Calu3 (cell line): ENCODE data around the gene METTL1. TPM values are rescaled to one million over a fixed set of nuclear protein-coding genes. Genes with fewer than 3 reads are reported as not detected.

Source experiments
- BruUV-seq: library from RNA; stranded (reverse); fragments of 400-500 nt; replicated peaks from 2 replicates; lab custom pipeline; 2021; lab: Mats Ljungman, UMichigan
- CTCF ChIA-PET: fragments of 300-600 bp; sonication (Branson Sonifier 250); formaldehyde crosslinking; loops from one replicate; lab custom pipeline; 2022; ENCODE audit warnings: antibody characterized with exemption; lab: Charles Lee
- DNase-seq: peaks from one replicate; pipeline ENCODE4 v3.0.0; 2022
- H3K27ac Mint-ChIP-seq: one replicate; pipeline ENCODE4 v1.8.0; 2022; ENCODE audit warnings: mixed read lengths; ENCODE audit not compliant: unreplicated experiment
- H3K27me3 Mint-ChIP-seq: one replicate; pipeline ENCODE4 v1.8.0; 2022; ENCODE audit warnings: mixed read lengths; ENCODE audit not compliant: unreplicated experiment
- H3K36me3 Mint-ChIP-seq: one replicate; pipeline ENCODE4 v1.8.0; 2022; ENCODE audit warnings: mild to moderate bottlenecking, moderate library complexity, mixed read lengths; ENCODE audit not compliant: insufficient read depth, unreplicated experiment
- H3K4me1 Mint-ChIP-seq: one replicate; pipeline ENCODE4 v1.8.0; 2022; ENCODE audit warnings: mild to moderate bottlenecking, low read depth, mixed read lengths; ENCODE audit not compliant: unreplicated experiment
- H3K4me3 Mint-ChIP-seq: one replicate; pipeline ENCODE4 v1.8.0; 2022; ENCODE audit warnings: mild to moderate bottlenecking, low read depth, moderate library complexity, mixed read lengths; ENCODE audit not compliant: unreplicated experiment
- H3K9me3 Mint-ChIP-seq: one replicate; pipeline ENCODE4 v1.8.0; 2022; ENCODE audit warnings: low read depth, mixed read lengths; ENCODE audit not compliant: unreplicated experiment
- intact Hi-C: fragments of 100-400 bp; cut with micrococcal nuclease; formaldehyde crosslinking; loops from one replicate; pipeline ENCODE4 v1.10.0; 2022; ENCODE audit not compliant: unreplicated experiment
- total RNA-seq: library from RNA; stranded (reverse); gene quantifications from 2 replicates; pipeline ENCODE4 v1.2.3, GENCODE V29; 2022
- TF ChIP-seq, protein P1 (sequence below): fragments of 200-600 bp; IDR thresholded peaks from one replicate; pipeline ENCODE4 v1.8.0; 2022; ENCODE audit warnings: antibody characterized with exemption; ENCODE audit not compliant: unreplicated experiment

METTL1 gene
- total RNA-seq, 1 experiment from 2014 or later = 50.5 TPM

DNA sequence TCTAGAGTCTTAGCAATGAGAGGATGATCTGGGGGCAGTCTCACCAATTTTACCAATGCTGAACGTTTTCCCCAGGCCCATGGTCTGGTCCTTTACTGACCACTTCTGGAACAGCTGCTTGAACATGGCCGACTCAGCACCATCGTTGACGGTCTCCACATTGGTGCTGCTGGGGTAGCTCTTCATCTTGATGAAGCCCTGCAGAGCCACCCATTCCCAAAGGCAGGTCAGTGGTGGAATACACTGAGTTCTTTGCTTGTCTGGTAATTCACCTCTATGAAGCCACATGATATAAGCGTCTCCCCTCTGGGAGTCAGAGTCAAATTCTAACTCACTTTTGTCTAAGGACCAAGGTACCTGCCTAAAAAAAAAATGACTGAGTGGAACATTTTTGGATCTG, 36.4 kb upstream of the METTL1 start:
- no peak for DNase-seq
- CTCF ChIA-PET = interaction anchor here (0.6 kb wide), 1 partner anchor 68 kb away, joined by 3 read pairs; no protein-coding TSS in a partner anchor
- H3K27ac Mint-ChIP-seq = no peak overlapping the region
- H3K27me3 Mint-ChIP-seq = no peaks in the 10 kb centered on the region
- no peaks in the 10 kb centered on the region for H3K9me3 Mint-ChIP-seq
- intact Hi-C loops = no loop called here
- H3K36me3 Mint-ChIP-seq = peaks cover 10% of the 10 kb centered on the region
- no peak overlapping the region for H3K4me3 Mint-ChIP-seq
- BruUV-seq = no TSS peak
- TF ChIP-seq, protein P1, sequence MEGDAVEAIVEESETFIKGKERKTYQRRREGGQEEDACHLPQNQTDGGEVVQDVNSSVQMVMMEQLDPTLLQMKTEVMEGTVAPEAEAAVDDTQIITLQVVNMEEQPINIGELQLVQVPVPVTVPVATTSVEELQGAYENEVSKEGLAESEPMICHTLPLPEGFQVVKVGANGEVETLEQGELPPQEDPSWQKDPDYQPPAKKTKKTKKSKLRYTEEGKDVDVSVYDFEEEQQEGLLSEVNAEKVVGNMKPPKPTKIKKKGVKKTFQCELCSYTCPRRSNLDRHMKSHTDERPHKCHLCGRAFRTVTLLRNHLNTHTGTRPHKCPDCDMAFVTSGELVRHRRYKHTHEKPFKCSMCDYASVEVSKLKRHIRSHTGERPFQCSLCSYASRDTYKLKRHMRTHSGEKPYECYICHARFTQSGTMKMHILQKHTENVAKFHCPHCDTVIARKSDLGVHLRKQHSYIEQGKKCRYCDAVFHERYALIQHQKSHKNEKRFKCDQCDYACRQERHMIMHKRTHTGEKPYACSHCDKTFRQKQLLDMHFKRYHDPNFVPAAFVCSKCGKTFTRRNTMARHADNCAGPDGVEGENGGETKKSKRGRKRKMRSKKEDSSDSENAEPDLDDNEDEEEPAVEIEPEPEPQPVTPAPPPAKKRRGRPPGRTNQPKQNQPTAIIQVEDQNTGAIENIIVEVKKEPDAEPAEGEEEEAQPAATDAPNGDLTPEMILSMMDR = no peak
- H3K4me1 Mint-ChIP-seq = peaks cover 9% of the 10 kb centered on the region

DNA sequence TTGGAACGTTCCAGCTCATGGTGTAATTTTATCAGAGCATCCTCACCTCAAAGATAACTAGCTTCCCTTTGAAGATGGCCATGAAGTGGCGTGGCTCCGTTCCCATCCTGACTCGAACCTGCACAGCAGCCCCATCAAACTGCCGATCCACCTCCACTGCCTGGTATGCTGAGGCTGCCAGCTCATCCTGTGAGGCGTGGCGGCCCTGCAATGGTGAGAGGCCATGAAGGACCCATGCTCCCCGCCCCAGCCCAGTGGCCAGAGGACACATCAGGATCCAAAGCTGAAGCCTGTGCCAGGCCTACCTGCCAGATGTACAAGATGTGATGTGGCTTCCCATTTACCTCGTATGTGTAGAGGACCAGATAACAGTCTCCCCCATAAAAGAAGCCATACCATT, 35.4 kb upstream of the METTL1 start:
- Mint-ChIP-seq H3K36me3 (peaks cover 10% of the 10 kb centered on the region), H3K9me3 (no peaks in the 10 kb centered on the region), H3K27ac (no peak overlapping the region), H3K4me1 (peaks cover 9% of the 10 kb centered on the region), H3K4me3 (no peak overlapping the region), H3K27me3 (no peaks in the 10 kb centered on the region)
- DNase-seq = no peak
- no TSS peak for BruUV-seq
- TF ChIP-seq, protein P1 = no peak
- CTCF ChIA-PET = no interaction called here
- intact Hi-C loops = no loop called here

DNA sequence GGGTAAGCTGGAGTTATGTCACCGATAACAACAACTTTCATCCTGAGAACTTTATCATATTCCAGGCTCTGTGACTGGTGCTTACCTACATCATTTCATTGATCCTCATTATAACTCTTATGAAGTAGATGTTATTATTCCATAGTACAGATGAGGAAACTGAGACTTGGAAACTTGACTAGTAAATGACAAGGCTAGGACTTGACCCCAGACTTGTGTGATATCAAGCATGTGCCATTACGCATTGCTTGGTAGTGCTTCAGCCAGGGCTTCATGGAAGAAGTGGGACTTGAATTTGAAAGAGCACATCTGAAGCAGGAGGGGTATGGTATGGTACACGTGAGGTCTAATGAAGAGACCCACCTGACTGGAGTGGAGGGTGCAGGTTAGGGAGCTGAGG, 34.8 kb upstream of the METTL1 start:
- TF ChIP-seq, protein P1 = no peak
- Mint-ChIP-seq H3K27ac (no peak overlapping the region), H3K9me3 (no peaks in the 10 kb centered on the region), H3K27me3 (no peaks in the 10 kb centered on the region), H3K4me3 (no peak overlapping the region), H3K36me3 (peaks cover 10% of the 10 kb centered on the region), H3K4me1 (peaks cover 9% of the 10 kb centered on the region)
- intact Hi-C loops = no loop called here
- no peak for DNase-seq
- CTCF ChIA-PET = no interaction called here
- no TSS peak for BruUV-seq

DNA sequence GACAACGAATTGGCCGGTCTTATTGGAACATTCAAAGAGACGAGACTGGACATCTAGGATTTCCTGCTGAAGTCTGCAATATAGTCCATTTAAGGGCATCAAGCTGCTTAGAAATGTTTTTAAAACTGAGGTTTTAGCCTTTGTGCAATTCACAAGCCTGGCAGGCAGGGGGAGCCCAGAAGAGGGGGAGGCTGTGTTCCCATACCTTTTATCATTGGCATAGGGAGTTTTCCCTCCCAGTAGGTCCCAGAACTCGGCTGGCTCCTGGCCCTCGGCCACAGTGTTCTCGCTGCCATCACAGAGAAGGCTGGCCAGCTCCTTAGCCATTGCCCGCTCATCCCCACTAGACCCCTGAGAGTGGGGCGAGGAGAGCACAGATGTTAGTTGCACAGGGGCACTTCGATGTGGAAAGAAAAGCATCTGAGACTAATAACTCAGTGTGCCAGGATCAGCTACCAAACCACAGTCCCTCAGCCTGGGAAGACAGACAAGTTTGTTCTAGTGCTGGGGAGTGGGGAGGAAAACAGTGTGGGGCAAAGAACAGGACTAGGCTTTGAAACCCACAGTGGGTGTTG, 31.5 kb upstream of the METTL1 start:
- CTCF ChIA-PET = interaction anchor here (0.6 to 0.8 kb wide), 3 partner anchors 12 to 101 kb away, joined by 3 to 4 read pairs (median 4); no protein-coding TSS in a partner anchor
- H3K27me3 Mint-ChIP-seq = no peaks in the 10 kb centered on the region
- no peaks in the 10 kb centered on the region for H3K4me1 Mint-ChIP-seq

More for the DNA sequence above, 31.5 kb upstream of the METTL1 start:
- Mint-ChIP-seq H3K9me3 (no peaks in the 10 kb centered on the region), H3K27ac (no peak overlapping the region), H3K36me3 (peaks cover 5% of the 10 kb centered on the region), H3K4me3 (no peak overlapping the region)
- intact Hi-C loops = loop anchor here (1.0 kb wide), 1 partner anchor 102 kb away; no protein-coding TSS in a partner anchor
- TF ChIP-seq, protein P1 = peak; percentile 84
- peak; percentile 60 for DNase-seq
- BruUV-seq = no TSS peak
